DND-41 (cell line): ENCODE results near the gene EFHD2.

ENCODE experiments used
- EZH2 ChIP-seq: IDR thresholded peaks from 3 replicates; pipeline ENCODE4 v1.6.1; 2012; ENCODE audit warnings: borderline replicate concordance, low read depth, mild to moderate bottlenecking, moderate library complexity, low read length, inconsistent platforms; ENCODE audit not compliant: severe bottlenecking
- TF ChIP-seq, protein P1 (sequence below): IDR thresholded peaks from 2 replicates; pipeline ENCODE4 v1.5.1; 2012; ENCODE audit warnings: borderline replicate concordance, low read length, moderate library complexity, mild to moderate bottlenecking; ENCODE audit not compliant: poor library complexity, severe bottlenecking; ENCODE audit errors: extremely low read depth

- TF ChIP-seq, protein P1, sequence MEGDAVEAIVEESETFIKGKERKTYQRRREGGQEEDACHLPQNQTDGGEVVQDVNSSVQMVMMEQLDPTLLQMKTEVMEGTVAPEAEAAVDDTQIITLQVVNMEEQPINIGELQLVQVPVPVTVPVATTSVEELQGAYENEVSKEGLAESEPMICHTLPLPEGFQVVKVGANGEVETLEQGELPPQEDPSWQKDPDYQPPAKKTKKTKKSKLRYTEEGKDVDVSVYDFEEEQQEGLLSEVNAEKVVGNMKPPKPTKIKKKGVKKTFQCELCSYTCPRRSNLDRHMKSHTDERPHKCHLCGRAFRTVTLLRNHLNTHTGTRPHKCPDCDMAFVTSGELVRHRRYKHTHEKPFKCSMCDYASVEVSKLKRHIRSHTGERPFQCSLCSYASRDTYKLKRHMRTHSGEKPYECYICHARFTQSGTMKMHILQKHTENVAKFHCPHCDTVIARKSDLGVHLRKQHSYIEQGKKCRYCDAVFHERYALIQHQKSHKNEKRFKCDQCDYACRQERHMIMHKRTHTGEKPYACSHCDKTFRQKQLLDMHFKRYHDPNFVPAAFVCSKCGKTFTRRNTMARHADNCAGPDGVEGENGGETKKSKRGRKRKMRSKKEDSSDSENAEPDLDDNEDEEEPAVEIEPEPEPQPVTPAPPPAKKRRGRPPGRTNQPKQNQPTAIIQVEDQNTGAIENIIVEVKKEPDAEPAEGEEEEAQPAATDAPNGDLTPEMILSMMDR = no peak
- no peak for TF ChIP-seq EZH2
These were observed 39.3 kb downstream of the EFHD2 start for GRCh38 chr1:15448877-15449462.
